HL-60/S4 (cell line): Measurements from ENCODE around the gene MAGEB3.
"Not testable (repeated sequence)": the region's sequence is repeated elsewhere in the genome, so short reads cannot be mapped to it uniquely, and the experiment has no call there.

Experiments used
- in situ Hi-C: fragments of 300-500 bp; cut with MboI; formaldehyde crosslinking; loops from 2 replicates; pipeline ENCODE4 v1.14.3; 2022; ENCODE audit warnings: low sequenced_read_pairs

Gene MAGEB3

GRCh38 chrX:30230395-30230794 lies at the start of gene MAGEB3:
Gene MAGEB3 (plus strand): TSS chrX:30230657. CDS start chrX:30235925, 5,268 bp downstream.
- in situ Hi-C loops: no loop called here

- in situ Hi-C loops: no loop called here
Measured at GRCh38 chrX:30181353-30181752, 49.1 kb upstream of the MAGEB3 start.

GRCh38 chrX:30183554-30183953 lies 46.9 kb upstream of the MAGEB3 start:
- in situ Hi-C loops: no loop called here

- in situ Hi-C loops: no loop called here
Measured at GRCh38 chrX:30190426-30190825, 40.0 kb upstream of the MAGEB3 start.

- in situ Hi-C loops: not testable (repeated sequence)
Measured at GRCh38 chrX:30193910-30194309, 36.5 kb upstream of the MAGEB3 start.

GRCh38 chrX:30196322-30196721 lies 34.1 kb upstream of the MAGEB3 start:
- in situ Hi-C loops: no loop called here

GRCh38 chrX:30212172-30212571 lies 18.3 kb upstream of the MAGEB3 start:
- in situ Hi-C loops: no loop called here

- in situ Hi-C loops: no loop called here
Measured at GRCh38 chrX:30215357-30215843, 15.1 kb upstream of the MAGEB3 start, which contains the start of gene MAGEB2. Gene MAGEB2 (plus strand): TSS chrX:30215563. CDS start chrX:30218581, 3,018 bp downstream.

GRCh38 chrX:30217465-30217864 lies 13.0 kb upstream of the MAGEB3 start:
- in situ Hi-C loops: no loop called here

GRCh38 chrX:30219372-30219771 lies 11.1 kb upstream of the MAGEB3 start:
- in situ Hi-C loops: no loop called here

GRCh38 chrX:30220661-30221060 lies 9.8 kb upstream of the MAGEB3 start:
- in situ Hi-C loops: no loop called here

- in situ Hi-C loops: no loop called here
Measured at GRCh38 chrX:30224536-30224935, 5.9 kb upstream of the MAGEB3 start.

- in situ Hi-C loops: no loop called here
Measured at GRCh38 chrX:30228526-30228925, 1.9 kb upstream of the MAGEB3 start.

GRCh38 chrX:30241724-30242415 lies 11.4 kb downstream of the MAGEB3 start, which contains the start of gene MAGEB4:
Gene MAGEB4 (plus strand): TSS chrX:30242000. CDS start chrX:30242136, 136 bp downstream.
- in situ Hi-C loops: no loop called here

- in situ Hi-C loops: no loop called here
Measured at GRCh38 chrX:30246769-30247489, 16.5 kb downstream of the MAGEB3 start, which contains the start of gene MAGEB1. Gene MAGEB1 (plus strand): TSS chrX:30247146. CDS start chrX:30250494, 3,348 bp downstream.

- in situ Hi-C loops: no loop called here
Measured at GRCh38 chrX:30248854-30249253, 18.4 kb downstream of the MAGEB3 start.

GRCh38 chrX:30253257-30253656 lies 22.8 kb downstream of the MAGEB3 start:
- in situ Hi-C loops: no loop called here

- in situ Hi-C loops: no loop called here
Measured at GRCh38 chrX:30259927-30260326, 29.5 kb downstream of the MAGEB3 start.

- in situ Hi-C loops: no loop called here
Measured at GRCh38 chrX:30261012-30261411, 30.6 kb downstream of the MAGEB3 start.

GRCh38 chrX:30262763-30263162 lies 32.3 kb downstream of the MAGEB3 start:
- in situ Hi-C loops: no loop called here

- in situ Hi-C loops: no loop called here
Measured at GRCh38 chrX:30270639-30271038, 40.2 kb downstream of the MAGEB3 start.

- in situ Hi-C loops: no loop called here
Measured at GRCh38 chrX:30275498-30275897, 45.0 kb downstream of the MAGEB3 start.
